HG03039 (cell line): ENCODE measurements around the gene NKAIN2.
"Not testable (repeated sequence)": the region's sequence is repeated elsewhere in the genome, so short reads cannot be mapped to it uniquely, and the experiment has no call there.

ENCODE experiments used
- ATAC-seq: cut with Tn5 transposase; IDR thresholded peaks from one replicate; pipeline ENCODE4 v1.9.1; 2021; ENCODE audit warnings: mild to moderate bottlenecking, moderate library complexity; ENCODE audit not compliant: unreplicated experiment

NKAIN2 gene

DNA sequence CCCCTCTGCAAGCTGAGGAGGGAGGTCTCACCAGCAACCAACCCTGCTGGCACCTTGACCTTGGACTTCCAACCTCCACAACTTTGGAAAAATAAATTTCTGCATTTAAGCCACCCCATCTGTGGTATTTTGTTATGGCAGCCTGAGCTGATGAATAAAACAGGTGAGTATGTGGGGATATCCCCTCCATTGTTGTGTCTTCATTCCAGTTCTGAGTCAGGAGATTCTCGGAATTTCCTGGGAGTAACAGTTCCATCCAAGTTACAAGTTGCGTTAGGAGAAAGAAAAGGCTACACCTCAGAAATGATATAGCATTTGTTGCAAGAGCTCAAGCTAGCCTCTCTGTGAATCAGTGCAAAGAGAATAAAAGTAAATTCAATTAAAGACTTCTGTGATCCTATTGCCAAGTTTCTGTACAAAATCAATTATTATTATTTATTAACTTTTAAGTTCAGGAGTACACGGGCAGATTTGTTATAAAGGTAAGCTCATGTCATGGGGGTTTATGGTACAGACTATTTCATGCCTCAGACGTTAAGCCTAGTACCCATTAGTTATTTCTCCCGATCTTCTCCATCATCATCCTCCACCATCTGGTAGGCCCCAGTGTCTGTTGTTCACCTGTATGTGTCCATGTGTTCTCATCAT, 153.0 kb downstream of the NKAIN2 start:
- no peak for ATAC-seq

DNA sequence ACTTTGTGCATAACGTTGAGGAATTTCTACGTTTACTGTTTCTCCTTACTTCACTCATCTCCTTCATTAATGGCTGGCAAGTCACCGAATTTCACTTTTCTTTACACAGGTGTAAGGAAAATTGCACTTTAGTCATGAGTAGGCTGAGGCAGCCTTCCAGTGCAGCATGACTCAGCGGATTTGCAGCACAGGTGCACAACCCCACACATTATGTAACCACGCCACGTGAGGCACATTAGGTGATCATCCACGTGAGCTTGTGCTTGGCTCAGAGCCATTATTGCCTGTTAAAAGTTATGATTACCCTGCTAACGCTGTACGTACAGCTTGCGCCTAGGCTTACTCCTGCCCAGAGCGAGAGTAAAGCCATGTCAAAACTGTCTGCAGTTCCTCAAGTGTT, 158.8 kb downstream of the NKAIN2 start:
- no peak for ATAC-seq

DNA sequence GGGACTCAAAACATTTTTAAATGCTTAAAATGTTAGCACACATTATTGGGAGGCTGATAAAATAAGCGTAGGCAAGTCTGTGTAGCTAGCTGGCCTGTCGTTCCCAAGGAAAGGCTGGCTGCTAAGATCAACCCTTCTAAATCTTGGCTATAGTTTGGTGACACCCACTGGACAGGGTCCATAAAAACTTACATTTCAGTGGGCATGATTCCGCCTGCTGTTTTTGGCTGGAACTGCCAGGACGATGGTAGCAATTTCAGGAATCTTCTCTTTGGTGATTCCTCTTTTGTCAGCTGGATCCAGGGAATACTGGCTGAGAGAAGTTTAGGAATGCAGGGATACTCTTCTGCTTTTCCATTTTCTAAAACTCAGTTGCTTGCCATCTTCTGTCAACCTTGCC, 162.2 kb downstream of the NKAIN2 start:
- no peak for ATAC-seq

GRCh38 chr6:123966618-123967017, 163.0 kb downstream of the NKAIN2 start:
- ATAC-seq = no peak

- ATAC-seq = no peak
These were observed 164.2 kb downstream of the NKAIN2 start for GRCh38 chr6:123967905-123968304.

- ATAC-seq = no peak
These were observed 169.1 kb downstream of the NKAIN2 start for GRCh38 chr6:123972600-123973294.

DNA sequence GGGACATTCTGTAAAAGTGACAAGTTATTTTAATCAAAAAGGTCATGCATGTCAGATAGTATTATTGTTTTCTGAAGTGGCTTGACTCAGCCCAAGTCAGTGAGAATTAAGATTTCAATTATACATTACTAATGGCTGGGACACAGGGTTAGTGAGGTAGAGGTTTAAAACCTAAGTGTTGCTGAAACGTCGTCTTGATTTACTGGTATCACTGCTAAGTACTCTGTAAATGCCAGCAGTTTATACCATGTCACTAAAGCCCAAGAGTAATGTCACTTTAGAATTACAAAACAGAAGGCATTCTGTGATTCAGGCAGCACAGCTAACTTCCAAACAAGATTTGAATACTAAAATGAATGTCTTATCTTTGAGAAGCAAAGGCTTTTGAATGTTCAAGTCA, 176.6 kb downstream of the NKAIN2 start:
- no peak for ATAC-seq

DNA sequence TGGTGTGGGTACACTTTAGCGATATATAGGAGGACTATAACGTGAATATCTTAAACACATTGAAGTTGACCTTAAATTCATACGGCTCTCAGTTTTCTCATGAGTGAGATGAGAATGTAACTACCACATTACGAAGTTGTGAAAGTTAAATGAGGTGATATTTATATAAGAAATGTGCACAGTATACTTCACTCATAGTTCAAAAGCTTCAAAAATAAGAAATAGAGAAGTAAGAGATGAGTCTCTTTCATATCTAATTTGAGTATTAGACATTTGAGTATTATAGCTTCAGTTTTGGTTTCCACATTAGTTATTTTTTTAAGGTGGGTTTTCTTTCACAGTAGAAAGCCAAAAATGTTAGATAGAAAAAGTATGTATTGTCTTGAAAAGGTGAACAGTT, 183.3 kb downstream of the NKAIN2 start:
- no peak for ATAC-seq

DNA sequence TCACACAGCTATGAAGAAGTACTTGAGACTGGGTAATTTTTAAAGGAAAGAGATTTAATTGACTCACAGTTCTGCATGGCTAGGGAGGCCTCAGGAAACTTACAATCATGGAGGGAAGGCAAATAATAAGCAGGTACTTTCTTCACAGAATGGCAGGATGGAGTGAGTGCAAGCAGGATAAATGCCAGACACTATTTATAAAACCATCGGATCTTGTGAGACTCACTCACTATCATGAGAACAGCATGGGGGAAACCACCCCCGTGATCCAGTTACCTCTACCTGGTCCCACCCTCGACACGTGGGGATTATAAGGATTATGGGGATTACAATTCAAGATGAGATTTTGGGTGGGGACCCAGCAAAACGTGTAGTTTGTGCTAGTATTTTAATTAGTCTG, 186.3 kb downstream of the NKAIN2 start:
- not testable (repeated sequence) for ATAC-seq

GRCh38 chr6:123990376-123990775, 186.7 kb downstream of the NKAIN2 start:
- ATAC-seq = no peak

DNA sequence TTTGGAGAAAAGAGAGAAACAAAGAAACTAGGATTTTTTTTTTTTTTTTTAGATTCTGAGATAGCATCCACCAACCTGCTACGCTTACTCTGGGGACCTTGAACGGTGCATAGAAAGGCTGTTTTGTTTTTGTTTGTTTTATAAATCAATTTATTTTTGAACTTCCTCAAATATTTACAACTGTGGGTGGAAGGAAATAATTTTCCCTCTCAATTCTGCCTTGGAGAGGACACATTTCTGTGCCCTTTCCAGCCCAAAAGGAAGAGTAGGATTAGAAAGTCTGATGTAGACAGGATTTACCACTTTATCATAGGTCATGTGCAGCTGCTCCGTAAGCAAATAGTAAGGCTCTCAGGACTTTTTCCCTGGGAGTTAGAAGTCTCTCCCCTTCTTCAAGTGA, 190.5 kb downstream of the NKAIN2 start:
- ATAC-seq = no peak

DNA sequence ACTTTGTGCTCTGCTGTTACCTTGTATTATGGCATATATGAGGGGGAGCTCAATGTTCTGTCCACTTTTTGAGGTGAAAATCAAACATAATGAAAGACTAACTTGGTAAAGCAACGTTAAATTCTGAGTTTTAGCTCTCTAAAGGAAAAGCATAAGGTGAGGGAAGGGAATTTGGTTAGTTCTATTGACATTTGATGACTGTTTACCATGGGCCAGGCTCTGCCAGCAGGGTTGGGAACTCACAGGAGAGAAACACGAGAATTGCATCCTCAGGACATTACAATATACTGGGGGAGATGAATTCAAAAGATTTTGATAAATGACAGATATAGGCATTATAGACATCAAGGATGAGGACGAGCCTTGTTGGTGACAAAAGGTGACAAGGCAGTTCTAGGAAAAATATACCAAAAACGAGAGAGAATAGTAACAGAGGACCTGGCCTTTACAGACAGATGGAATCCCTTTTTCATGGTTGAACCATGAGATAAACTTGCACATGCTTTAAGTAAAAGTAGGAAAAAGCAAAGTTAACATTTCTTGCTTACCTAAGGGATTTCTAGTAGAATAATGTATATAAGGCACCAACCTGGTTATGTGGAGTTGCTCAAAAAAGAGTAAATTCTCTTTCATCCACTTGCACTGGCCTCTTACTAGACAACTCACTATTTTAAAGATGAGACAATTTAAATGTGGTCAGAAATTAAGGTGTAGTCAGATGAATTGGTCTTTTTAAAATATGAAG, 191.4 kb downstream of the NKAIN2 start:
- ATAC-seq = no peak

- ATAC-seq = no peak
These were observed 193.6 kb downstream of the NKAIN2 start for GRCh38 chr6:123997223-123997622.

- ATAC-seq = no peak
These were observed 198.9 kb downstream of the NKAIN2 start for GRCh38 chr6:124002377-124003081.

- ATAC-seq = no peak
These were observed 203.6 kb downstream of the NKAIN2 start for GRCh38 chr6:124007266-124007665.

- ATAC-seq = no peak
These were observed 204.6 kb downstream of the NKAIN2 start for GRCh38 chr6:124008000-124008987.

- ATAC-seq = no peak
These were observed 205.5 kb downstream of the NKAIN2 start for GRCh38 chr6:124008988-124009765.

GRCh38 chr6:124010574-124010973, 206.9 kb downstream of the NKAIN2 start:
- ATAC-seq = no peak

- no peak for ATAC-seq
These were observed 207.5 kb downstream of the NKAIN2 start for GRCh38 chr6:124011180-124011579.
